Heart left ventricle (tissue), 13 donors: Measurements from ENCODE around the gene BST2.

Source experiments
- POLR2A ChIP-seq, 2 donors: fragments of 450-650 bp; IDR thresholded peaks; one replicate each; pipeline ENCODE4 v1.6.1; 2017; ENCODE audit warnings: antibody characterized with exemption in 2 of 2, mild to moderate bottlenecking in 2 of 2, moderate library complexity in 2 of 2
- TF ChIP-seq, protein P1 (sequence below), 12 donors: fragments of 200-600 bp; sonication (generic) in 4 of 12; IDR thresholded peaks; one replicate each; pipeline versions ENCODE4 v1.5.0 to v1.8.0; 2018 to 2022; ENCODE audit warnings: antibody characterized with exemption in 12 of 12, mild to moderate bottlenecking in 5 of 12
- donor health status: ischemic (EF 13 %, LVEDD 7.1; RV severe dilation, severe dysfunction).
- donor health status: DM: no; HTN: yes; CAD: no.
- donor health status: DM: no; HTN: no; CAD: no.
- donor health status: ischemic (EF 25% LVEDD 6.9; RV normal size, moderate dysfunction).
- donor health status: ischemic (EF 25% LVEDD 5.7; RV mildly dilated, moderate dysfunction).
- donor health status: ischemic (EF 35%, LVEDD 5.7; RV mildly dilated, moderate dysfunction).
- donor health status: nonischemic (EF 11% LVEDD 7.7; RV severe dilation, severe dysfunction).
- donor health status: DM: yes; HTN: yes; CAD: no.
- donor health status: PGD.
- donor health status: ischemic (EF 29% LVEDD 5.4; RV normal size, mild dysfunction).
- donor health status: nonischemic (EF 23%, LVEDD 6.1; RV moderate dilation, normal function).

DNA sequence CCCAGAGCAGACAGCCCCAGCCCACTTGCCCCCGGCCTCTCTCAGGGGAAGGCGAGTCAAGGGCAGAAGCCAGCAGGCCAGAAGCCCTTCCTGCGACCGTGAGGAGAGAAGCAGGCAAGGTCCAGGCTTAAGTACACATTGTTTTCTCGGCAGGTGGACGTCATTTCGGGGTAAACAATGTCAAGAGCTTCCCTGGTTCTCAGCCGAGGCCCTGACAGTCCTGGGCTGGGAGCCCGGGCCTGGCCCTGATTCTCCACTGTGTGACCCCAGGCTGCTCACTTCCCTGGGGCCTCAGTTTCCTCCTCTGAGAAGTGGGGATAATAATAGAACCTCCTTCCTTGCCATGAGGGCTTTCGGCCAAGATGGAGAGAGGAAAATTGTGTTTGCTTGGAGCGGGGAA is 47.7 kb downstream of the BST2 start:
- TF ChIP-seq, protein P1, sequence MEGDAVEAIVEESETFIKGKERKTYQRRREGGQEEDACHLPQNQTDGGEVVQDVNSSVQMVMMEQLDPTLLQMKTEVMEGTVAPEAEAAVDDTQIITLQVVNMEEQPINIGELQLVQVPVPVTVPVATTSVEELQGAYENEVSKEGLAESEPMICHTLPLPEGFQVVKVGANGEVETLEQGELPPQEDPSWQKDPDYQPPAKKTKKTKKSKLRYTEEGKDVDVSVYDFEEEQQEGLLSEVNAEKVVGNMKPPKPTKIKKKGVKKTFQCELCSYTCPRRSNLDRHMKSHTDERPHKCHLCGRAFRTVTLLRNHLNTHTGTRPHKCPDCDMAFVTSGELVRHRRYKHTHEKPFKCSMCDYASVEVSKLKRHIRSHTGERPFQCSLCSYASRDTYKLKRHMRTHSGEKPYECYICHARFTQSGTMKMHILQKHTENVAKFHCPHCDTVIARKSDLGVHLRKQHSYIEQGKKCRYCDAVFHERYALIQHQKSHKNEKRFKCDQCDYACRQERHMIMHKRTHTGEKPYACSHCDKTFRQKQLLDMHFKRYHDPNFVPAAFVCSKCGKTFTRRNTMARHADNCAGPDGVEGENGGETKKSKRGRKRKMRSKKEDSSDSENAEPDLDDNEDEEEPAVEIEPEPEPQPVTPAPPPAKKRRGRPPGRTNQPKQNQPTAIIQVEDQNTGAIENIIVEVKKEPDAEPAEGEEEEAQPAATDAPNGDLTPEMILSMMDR (IDR thresholded peaks at IDR 0.05), result no peak
- TF ChIP-seq POLR2A (IDR thresholded peaks at IDR 0.05), result no peak
